HEK293 (cell line): ENCODE data around the gene PTGES.

Source experiments
- CTCF ChIA-PET: fragments of 350-600 bp; formaldehyde crosslinking; extraction: SDS; loops from one replicate; lab custom pipeline; 2021; ENCODE audit warnings: antibody characterized with exemption; lab: Yijun Ruan, JAX
- POLR2A ChIA-PET: fragments of 300-600 bp; formaldehyde crosslinking; extraction: SDS; loops from one replicate; lab custom pipeline; 2020; ENCODE audit warnings: antibody characterized with exemption, inconsistent platforms; lab: Yijun Ruan, JAX
- H3K27ac ChIP-seq: fragments of 200-500 bp; sonication (Bioruptor generic); 2 replicates; pipeline ENCODE4 v1.5.1; 2014; ENCODE audit warnings: low read depth, low read length, control low read depth, inconsistent platforms; ENCODE audit errors: extremely low read depth
- H3K36me3 ChIP-seq, 2 experiments: fragments of 200-500 bp in 1 of 2; sonication (Bioruptor generic) in 1 of 2; 1 replicate in 1 of 2; 2 replicates in 1 of 2; pipeline ENCODE4 v1.5.1; 2014 to 2017; ENCODE audit warnings: inconsistent platforms in 2 of 2, low read length in 2 of 2; ENCODE audit not compliant: control insufficient read depth in 2 of 2, insufficient read depth in 1 of 2
- H3K4me1 ChIP-seq: fragments of 200-500 bp; sonication (Bioruptor generic); 2 replicates; pipeline ENCODE4 v1.5.1; 2014; ENCODE audit warnings: mild to moderate bottlenecking, low read length, inconsistent platforms; ENCODE audit not compliant: control insufficient read depth, insufficient read depth
- H3K4me3 ChIP-seq: 2 replicates; pipeline ENCODE4 v1.5.1; 2011; ENCODE audit warnings: low read depth, mild to moderate bottlenecking, control low read depth, low read length, moderate library complexity
- H3K9me3 ChIP-seq: fragments of 200-500 bp; sonication (Bioruptor generic); 2 replicates; pipeline ENCODE4 v1.5.1; 2014; ENCODE audit warnings: low read depth, low read length, inconsistent platforms; ENCODE audit not compliant: control insufficient read depth, insufficient read depth
- HOXA7 ChIP-seq: sonication (generic); formaldehyde crosslinking; IDR thresholded peaks from 2 replicates; pipeline ENCODE4 v1.8.1; 2022; ENCODE audit warnings: missing genetic modification reagents, borderline replicate concordance
- HOXD13 ChIP-seq: sonication (generic); formaldehyde crosslinking; IDR thresholded peaks from 2 replicates; pipeline ENCODE4 v1.8.0; 2022; ENCODE audit warnings: missing genetic modification reagents, borderline replicate concordance
- MEIS1 ChIP-seq: sonication (generic); formaldehyde crosslinking; IDR thresholded peaks from 2 replicates; pipeline ENCODE4 v1.8.1; 2022; ENCODE audit warnings: missing genetic modification reagents, mild to moderate bottlenecking, borderline replicate concordance
- MZF1 ChIP-seq: fragments of 450-650 bp; formaldehyde crosslinking; IDR thresholded peaks from 2 replicates; pipeline ENCODE4 v1.5.1; 2017; ENCODE audit warnings: missing biosample characterization, missing genetic modification characterization, borderline replicate concordance
- OSR2 ChIP-seq: fragments of 450-650 bp; formaldehyde crosslinking; IDR thresholded peaks from 2 replicates; pipeline ENCODE4 v1.5.1; 2016; ENCODE audit warnings: missing biosample characterization, missing genetic modification characterization
- OVOL3 ChIP-seq: fragments of 450-650 bp; formaldehyde crosslinking; IDR thresholded peaks from 2 replicates; pipeline ENCODE4 v1.5.1; 2016; ENCODE audit warnings: missing biosample characterization, missing genetic modification characterization
- REPIN1 ChIP-seq: fragments of 450-650 bp; formaldehyde crosslinking; IDR thresholded peaks from 2 replicates; pipeline ENCODE4 v1.5.1; 2017; ENCODE audit warnings: missing biosample characterization, missing genetic modification characterization, low read depth
- ZBTB6 ChIP-seq: fragments of 450-650 bp; formaldehyde crosslinking; IDR thresholded peaks from 2 replicates; pipeline ENCODE4 v1.5.1; 2017; ENCODE audit warnings: missing biosample characterization, missing genetic modification characterization
- ZFP41 ChIP-seq: fragments of 450-650 bp; formaldehyde crosslinking; IDR thresholded peaks from 2 replicates; pipeline ENCODE4 v1.5.1; 2016; ENCODE audit warnings: missing biosample characterization, missing genetic modification characterization, borderline replicate concordance
- ZNF10 ChIP-seq: fragments of 450-650 bp; formaldehyde crosslinking; IDR thresholded peaks from 2 replicates; pipeline ENCODE4 v1.5.1; 2017; ENCODE audit warnings: missing biosample characterization, missing genetic modification characterization
- ZNF114 ChIP-seq: fragments of 450-650 bp; formaldehyde crosslinking; IDR thresholded peaks from 2 replicates; pipeline ENCODE4 v1.5.0; 2017; ENCODE audit warnings: missing biosample characterization, missing genetic modification characterization
- ZNF133 ChIP-seq: fragments of 450-650 bp; formaldehyde crosslinking; IDR thresholded peaks from 2 replicates; pipeline ENCODE4 v1.5.1; 2016; ENCODE audit warnings: missing biosample characterization, missing genetic modification characterization
- ZNF157 ChIP-seq: fragments of 450-650 bp; formaldehyde crosslinking; IDR thresholded peaks from 2 replicates; pipeline ENCODE4 v1.5.1; 2016; ENCODE audit warnings: missing biosample characterization, missing genetic modification characterization
- ZNF16 ChIP-seq: fragments of 450-650 bp; formaldehyde crosslinking; IDR thresholded peaks from 2 replicates; pipeline ENCODE4 v1.5.1; 2016; ENCODE audit warnings: low read depth, missing biosample characterization, missing genetic modification characterization
- ZNF174 ChIP-seq: fragments of 450-650 bp; formaldehyde crosslinking; IDR thresholded peaks from 2 replicates; pipeline ENCODE4 v1.5.0; 2017; ENCODE audit warnings: missing biosample characterization, mild to moderate bottlenecking, missing genetic modification characterization
- ZNF175 ChIP-seq: fragments of 450-650 bp; formaldehyde crosslinking; IDR thresholded peaks from 2 replicates; pipeline ENCODE4 v1.5.1; 2016; ENCODE audit warnings: missing biosample characterization, missing genetic modification characterization
- ZNF214 ChIP-seq: fragments of 450-650 bp; formaldehyde crosslinking; IDR thresholded peaks from 2 replicates; pipeline ENCODE4 v1.5.1; 2017; ENCODE audit warnings: missing biosample characterization, mild to moderate bottlenecking, missing genetic modification characterization, borderline replicate concordance
- ZNF266 ChIP-seq: fragments of 450-650 bp; formaldehyde crosslinking; IDR thresholded peaks from 2 replicates; pipeline ENCODE4 v1.5.1; 2016; ENCODE audit warnings: missing biosample characterization, missing genetic modification characterization, low read depth
- ZNF416 ChIP-seq: fragments of 450-650 bp; formaldehyde crosslinking; IDR thresholded peaks from 2 replicates; pipeline ENCODE4 v1.5.1; 2016; ENCODE audit warnings: missing biosample characterization, missing genetic modification characterization
- ZNF423 ChIP-seq: fragments of 450-650 bp; formaldehyde crosslinking; IDR thresholded peaks from 2 replicates; pipeline ENCODE4 v1.5.1; 2016; ENCODE audit warnings: missing biosample characterization, missing genetic modification characterization
- ZNF610 ChIP-seq: fragments of 450-650 bp; formaldehyde crosslinking; IDR thresholded peaks from 2 replicates; pipeline ENCODE4 v1.5.1; 2016; ENCODE audit warnings: missing biosample characterization, missing genetic modification characterization, borderline replicate concordance
- ZNF670 ChIP-seq: fragments of 450-650 bp; formaldehyde crosslinking; IDR thresholded peaks from 2 replicates; pipeline ENCODE4 v1.5.1; 2016; ENCODE audit warnings: missing biosample characterization, missing genetic modification characterization, low read depth
- ZNF677 ChIP-seq: fragments of 450-650 bp; IDR thresholded peaks from 2 replicates; pipeline ENCODE4 v1.5.0; 2018; ENCODE audit warnings: missing biosample characterization, mild to moderate bottlenecking, missing genetic modification characterization, moderate library complexity
- ZNF76 ChIP-seq: fragments of 450-650 bp; formaldehyde crosslinking; IDR thresholded peaks from 2 replicates; pipeline ENCODE4; 2016; ENCODE audit warnings: low read depth, missing biosample characterization, missing genetic modification characterization, borderline replicate concordance
- ZNF791 ChIP-seq: fragments of 450-650 bp; formaldehyde crosslinking; IDR thresholded peaks from 2 replicates; pipeline ENCODE4 v1.5.1; 2016; ENCODE audit warnings: missing biosample characterization, missing genetic modification characterization
- ZNF830 ChIP-seq: fragments of 450-650 bp; IDR thresholded peaks from 2 replicates; pipeline ENCODE4 v1.5.0; 2018; ENCODE audit warnings: missing biosample characterization, missing genetic modification characterization, low read depth, mild to moderate bottlenecking, moderate library complexity
- ZSCAN30 ChIP-seq: fragments of 450-650 bp; IDR thresholded peaks from 2 replicates; pipeline ENCODE4 v1.5.1; 2018; ENCODE audit warnings: missing biosample characterization, mild to moderate bottlenecking, missing genetic modification characterization, moderate library complexity
- TF ChIP-seq, protein P1 (sequence below): fragments of 450-650 bp; formaldehyde crosslinking; IDR thresholded peaks from 2 replicates; pipeline ENCODE4 v1.5.1; 2016; ENCODE audit warnings: missing biosample characterization, missing genetic modification characterization
- TF ChIP-seq, protein P2 (sequence below): fragments of 450-650 bp; formaldehyde crosslinking; conservative IDR thresholded peaks from 2 replicates; pipeline ENCODE4 v1.5.1; 2016; ENCODE audit warnings: low read depth, missing biosample characterization, missing genetic modification characterization

Gene PTGES

GRCh38 chr9:129728744-129729143 lies 24.1 kb downstream of the PTGES start:
- ChIA-PET CTCF (interaction anchor here (0.6 to 9.2 kb wide), 7 partner anchors 9 to 1772 kb away, joined by 3 to 253 read pairs (median 12); partner anchors contain the start of gene ASB6), POLR2A (no interaction called here)

GRCh38 chr9:129726322-129727160 lies 26.3 kb downstream of the PTGES start:
- ChIA-PET POLR2A (interaction anchor here (0.6 to 1.2 kb wide), 6 partner anchors 13 to 108 kb away, joined by 3 to 6 read pairs (median 3); partner anchors contain the start of genes C9orf78 and USP20), CTCF (interaction anchor here (0.6 to 9.2 kb wide), 65 partner anchors 10 to 596 kb away, joined by 3 to 253 read pairs (median 5); partner anchors contain the start of genes ASB6, PTGES and TOR1B)
- Histone ChIP-seq H3K4me1 (no peaks in the 10 kb centered on the region), H3K36me3 (no peaks in the 10 kb centered on the region), H3K4me3 (no peak overlapping the region), H3K9me3 (no peaks in the 10 kb centered on the region), H3K27ac (no peak overlapping the region)
- TF ChIP-seq ZSCAN30 (tag by site-specific recombination) (peak; percentile 95), MZF1 (no peak), MEIS1 (CRISPR knock-in tag) (no peak), OVOL3 (tag by site-specific recombination) (no peak), ZNF175 (tag by site-specific recombination) (no peak), ZNF16 (no peak), ZNF670 (tag by site-specific recombination) (no peak), ZNF423 (tag by site-specific recombination) (no peak), ZNF157 (tag by site-specific recombination) (no peak), ZNF114 (tag by site-specific recombination) (no peak), HOXD13 (CRISPR knock-in tag) (no peak), ZBTB6 (tag by site-specific recombination) (no peak), HOXA7 (CRISPR knock-in tag) (no peak), ZNF416 (tag by site-specific recombination) (no peak), ZNF791 (no peak), ZNF830 (tag by site-specific recombination) (no peak), ZNF610 (tag by site-specific recombination) (no peak), OSR2 (tag by site-specific recombination) (no peak), ZNF76 (no peak), ZNF133 (tag by site-specific recombination) (no peak), ZNF174 (tag by site-specific recombination) (no peak), ZNF214 (tag by site-specific recombination) (no peak), ZNF677 (tag by site-specific recombination) (no peak), ZFP41 (tag by site-specific recombination) (no peak), REPIN1 (tag by site-specific recombination) (no peak)
- TF ChIP-seq, protein P1, sequence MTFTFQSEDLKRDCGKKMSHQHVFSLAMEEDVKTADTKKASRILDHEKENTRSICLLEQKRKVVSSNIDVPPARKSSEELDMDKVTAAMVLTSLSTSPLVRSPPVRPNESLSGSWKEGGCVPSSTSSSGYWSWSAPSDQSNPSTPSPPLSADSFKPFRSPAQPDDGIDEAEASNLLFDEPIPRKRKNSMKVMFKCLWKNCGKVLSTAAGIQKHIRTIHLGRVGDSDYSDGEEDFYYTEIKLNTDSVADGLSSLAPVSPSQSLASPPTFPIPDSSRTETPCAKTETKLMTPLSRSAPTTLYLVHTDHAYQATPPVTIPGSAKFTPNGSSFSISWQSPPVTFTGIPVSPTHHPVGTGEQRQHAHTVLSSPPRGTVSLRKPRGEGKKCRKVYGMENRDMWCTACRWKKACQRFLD (tag by site-specific recombination) = no peak
- TF ChIP-seq, protein P2, sequence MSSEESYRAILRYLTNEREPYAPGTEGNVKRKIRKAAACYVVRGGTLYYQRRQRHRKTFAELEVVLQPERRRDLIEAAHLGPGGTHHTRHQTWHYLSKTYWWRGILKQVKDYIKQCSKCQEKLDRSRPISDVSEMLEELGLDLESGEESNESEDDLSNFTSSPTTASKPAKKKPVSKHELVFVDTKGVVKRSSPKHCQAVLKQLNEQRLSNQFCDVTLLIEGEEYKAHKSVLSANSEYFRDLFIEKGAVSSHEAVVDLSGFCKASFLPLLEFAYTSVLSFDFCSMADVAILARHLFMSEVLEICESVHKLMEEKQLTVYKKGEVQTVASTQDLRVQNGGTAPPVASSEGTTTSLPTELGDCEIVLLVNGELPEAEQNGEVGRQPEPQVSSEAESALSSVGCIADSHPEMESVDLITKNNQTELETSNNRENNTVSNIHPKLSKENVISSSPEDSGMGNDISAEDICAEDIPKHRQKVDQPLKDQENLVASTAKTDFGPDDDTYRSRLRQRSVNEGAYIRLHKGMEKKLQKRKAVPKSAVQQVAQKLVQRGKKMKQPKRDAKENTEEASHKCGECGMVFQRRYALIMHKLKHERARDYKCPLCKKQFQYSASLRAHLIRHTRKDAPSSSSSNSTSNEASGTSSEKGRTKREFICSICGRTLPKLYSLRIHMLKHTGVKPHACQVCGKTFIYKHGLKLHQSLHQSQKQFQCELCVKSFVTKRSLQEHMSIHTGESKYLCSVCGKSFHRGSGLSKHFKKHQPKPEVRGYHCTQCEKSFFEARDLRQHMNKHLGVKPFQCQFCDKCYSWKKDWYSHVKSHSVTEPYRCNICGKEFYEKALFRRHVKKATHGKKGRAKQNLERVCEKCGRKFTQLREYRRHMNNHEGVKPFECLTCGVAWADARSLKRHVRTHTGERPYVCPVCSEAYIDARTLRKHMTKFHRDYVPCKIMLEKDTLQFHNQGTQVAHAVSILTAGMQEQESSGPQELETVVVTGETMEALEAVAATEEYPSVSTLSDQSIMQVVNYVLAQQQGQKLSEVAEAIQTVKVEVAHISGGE (tag by site-specific recombination) = no peak

More at GRCh38 chr9:129728744-129729143, 24.1 kb downstream of the PTGES start:
- H3K4me1 ChIP-seq = no peaks in the 10 kb centered on the region
- TF ChIP-seq ZNF10 (tag by site-specific recombination) (peak; percentile 99), ZNF266 (tag by site-specific recombination) (no peak)
- H3K36me3 ChIP-seq = no peaks in the 10 kb centered on the region
- H3K9me3 ChIP-seq = no peaks in the 10 kb centered on the region
- no peak overlapping the region for H3K27ac ChIP-seq
- no peak overlapping the region for H3K4me3 ChIP-seq
